HG03159 (cell line): ENCODE measurements around the gene ORM2.

Experiments
- ATAC-seq: cut with Tn5 transposase; IDR thresholded peaks from one replicate; pipeline ENCODE4 v1.9.1; 2021; ENCODE audit warnings: mild to moderate bottlenecking, moderate library complexity; ENCODE audit not compliant: unreplicated experiment

The ORM2 gene

DNA sequence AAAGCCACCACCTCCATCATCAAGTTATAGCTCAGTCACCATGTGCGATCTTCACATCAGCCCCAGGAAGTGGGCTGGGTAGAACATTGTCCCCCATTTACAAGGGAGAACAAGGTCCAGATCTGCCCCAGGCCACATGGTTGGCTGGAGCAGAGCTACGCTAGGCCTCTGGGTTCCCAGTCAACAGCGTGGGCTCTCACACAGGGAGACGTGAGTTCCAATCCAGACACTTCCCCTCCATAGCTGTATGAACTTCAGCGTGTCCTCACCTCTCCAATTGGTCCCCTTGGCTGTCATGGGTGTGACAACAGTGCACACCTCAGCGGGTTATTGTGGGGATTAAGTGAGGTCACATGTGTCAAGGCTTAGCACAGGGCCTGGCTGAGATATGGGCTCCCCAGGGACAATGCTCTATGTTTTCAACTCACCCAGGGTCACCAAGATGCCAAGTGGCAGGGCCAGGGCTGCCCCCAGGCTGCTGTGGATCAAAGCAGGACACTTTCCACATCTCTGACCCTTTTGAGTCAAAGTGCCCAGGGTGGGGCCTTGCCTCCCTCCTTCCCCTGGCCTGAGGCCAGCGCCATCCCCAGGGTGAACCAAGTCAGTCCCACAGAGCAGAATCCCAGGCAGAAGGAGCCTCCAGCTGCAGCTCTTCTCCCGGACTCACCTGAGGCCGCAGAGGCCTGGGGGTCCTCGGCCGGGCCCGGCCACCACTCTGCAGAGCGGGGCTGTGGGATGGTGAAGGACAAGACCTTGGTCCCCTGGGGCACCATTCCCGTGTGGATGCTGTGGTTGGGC lies 38.3 kb downstream of the ORM2 start:
- no peak for ATAC-seq

- ATAC-seq, result no peak
Observed at GRCh38 chr9:114369216-114370130, 39.8 kb downstream of the ORM2 start.

DNA sequence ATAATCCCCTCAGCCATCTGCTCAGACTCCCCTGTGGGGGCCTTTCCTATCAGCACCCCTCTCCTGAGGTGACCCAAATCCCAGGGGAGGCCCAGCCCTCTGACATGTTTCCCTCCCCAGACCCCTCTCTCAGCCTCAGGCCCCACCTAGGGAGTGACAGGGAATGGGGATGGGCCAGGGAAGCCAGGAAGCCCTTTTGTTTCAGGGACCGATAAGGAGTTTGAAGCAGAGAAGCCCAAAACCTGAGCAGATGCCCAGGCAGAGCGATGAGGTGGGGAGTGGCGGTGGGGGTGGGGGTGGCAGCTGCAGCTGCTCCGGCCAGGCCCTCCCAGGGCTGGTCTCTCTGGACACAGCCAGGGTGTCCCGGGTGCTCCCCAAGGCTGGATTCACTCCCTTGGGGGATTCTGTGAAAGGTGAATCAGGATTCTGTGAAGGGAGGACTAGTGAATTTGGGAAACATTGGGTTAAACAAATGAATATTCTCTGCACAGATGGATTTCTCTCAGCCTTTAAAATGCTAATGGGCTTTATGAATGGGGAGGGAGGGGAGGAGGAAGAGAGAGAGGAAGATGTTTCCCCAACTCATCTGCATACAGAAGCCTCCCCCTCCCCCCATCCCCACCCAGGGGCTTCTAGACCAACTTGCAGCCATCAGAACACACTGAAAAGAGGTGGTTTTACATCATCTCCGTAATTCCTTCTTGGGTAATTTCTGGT lies 40.7 kb downstream of the ORM2 start:
- ATAC-seq, result no peak

DNA sequence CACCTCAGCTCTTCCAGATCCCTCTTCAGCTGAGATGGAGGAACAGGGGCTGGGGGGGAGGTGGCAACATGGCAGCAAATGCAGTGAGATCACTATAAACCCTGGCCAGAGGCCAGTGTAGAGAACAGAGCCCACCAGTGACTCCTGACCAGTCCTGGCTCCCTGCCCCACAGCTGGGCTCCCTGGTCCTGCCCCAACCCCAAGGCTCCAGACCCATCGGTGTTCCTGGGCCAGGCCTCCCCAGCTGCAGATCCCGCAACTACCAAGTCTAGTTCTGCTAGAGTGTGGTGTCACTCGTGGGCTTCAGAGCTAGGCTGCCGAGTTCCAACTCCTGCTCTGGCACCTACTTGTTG lies 41.3 kb downstream of the ORM2 start:
- no peak for ATAC-seq

- no peak for ATAC-seq
Observed at GRCh38 chr9:114371343-114371944, 41.8 kb downstream of the ORM2 start.

DNA sequence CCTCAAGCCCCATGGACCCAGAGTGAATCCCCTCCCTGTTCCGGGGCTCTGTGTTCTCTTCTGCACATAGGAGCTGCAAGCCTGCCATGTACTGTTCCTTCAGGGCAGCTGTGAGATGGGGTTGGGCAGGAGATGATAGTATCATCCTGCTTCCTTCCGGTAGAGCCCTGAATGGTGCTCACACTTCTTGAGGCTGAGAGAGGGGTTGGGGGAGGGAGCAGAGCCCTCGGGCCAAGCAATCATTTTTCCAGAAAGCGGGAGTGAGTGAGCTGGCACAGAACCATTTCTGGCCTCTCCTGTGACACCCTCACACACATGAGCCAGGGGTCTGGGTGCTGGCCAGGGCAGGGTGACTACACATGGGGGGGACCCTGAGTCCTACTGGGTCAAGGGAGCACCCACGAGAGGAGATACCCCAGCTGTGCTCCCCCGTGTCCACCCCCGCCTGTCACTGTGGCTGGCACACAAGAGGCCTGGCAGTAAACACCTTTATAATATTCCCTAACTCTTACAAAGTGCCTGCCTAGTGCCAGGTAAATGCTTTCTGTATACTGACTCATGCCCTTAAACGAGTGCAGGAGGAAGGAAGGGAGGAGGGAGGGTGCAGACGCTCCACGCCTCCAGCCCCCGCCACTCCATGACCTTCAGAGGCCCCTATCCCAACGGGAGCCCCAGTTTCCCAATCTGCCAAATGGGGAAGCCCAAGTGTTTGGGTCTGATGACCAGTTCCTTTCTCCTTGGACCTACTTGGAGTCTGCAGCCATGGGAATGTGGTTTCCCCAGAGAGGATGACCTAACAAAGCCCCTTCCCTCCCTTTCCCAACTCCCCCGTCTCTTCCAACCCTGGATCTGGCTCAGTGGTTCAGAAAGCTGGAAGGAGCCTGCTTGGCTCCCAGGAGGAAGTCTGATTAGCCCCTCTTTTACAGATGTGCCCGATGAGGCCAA lies 42.6 kb downstream of the ORM2 start:
- ATAC-seq, result peak; percentile 26

DNA sequence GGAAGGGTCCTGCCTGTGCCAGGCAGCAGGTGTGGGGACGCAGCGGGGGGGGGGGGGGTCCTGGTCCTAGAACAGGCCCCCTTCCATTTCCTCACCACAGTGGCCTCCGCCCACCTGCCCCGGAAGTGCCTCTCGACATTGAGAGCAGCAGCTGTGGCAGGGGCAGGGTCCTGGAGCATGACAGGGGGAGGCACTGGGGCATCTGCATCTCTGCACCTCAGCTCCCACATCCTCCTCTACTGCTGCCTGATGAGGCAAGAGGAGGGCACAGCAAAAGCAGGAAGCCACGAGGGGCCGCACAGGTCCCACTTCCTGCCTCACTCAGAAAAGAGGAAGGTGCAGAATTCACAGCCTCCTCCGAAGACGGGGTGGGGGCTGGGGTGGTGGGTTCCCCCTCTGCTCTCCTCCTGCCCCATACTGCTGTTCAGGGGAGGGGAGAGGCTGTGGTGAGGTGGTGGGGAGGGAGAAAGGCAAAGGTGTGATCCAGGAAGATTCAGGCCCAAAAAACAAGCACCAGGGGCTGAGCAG lies 43.3 kb downstream of the ORM2 start:
- ATAC-seq, result peak; percentile 95

DNA sequence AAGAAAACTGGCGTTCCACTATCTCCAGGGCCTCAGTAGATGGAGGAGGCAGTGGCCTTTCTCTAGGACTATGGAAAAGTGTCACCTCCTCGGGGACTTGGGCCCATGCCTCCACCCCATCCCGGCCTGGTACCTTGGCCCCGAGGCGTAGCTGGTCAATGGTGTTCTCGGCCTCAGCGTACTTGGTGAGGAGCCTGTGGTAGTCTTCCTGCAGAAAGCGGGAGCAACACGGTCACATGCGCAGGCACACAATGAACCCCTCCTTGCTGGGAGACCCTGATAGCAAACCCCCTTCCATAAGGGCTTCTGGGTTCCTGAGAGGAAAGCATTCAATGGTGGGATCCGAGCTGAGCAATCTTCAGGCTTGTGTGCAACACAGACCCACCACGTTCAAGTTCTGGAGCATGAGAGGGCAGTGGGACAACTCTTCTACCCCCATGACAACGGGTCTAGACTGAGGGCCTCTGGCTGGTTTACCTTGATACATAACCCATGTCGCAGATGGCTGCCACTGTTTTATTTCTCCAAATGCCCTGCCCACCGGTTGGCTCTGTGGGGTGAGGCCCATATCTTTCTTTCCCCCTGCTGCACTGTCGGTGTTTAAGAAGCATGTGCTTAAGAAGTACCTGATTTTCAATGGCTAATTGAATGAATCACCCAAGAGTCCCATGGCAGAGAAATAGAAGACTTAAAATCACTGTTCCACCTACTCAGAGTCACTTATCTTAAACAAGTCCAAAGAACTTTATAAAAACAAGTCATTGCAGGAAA lies 44.5 kb downstream of the ORM2 start:
- ATAC-seq, result no peak

DNA sequence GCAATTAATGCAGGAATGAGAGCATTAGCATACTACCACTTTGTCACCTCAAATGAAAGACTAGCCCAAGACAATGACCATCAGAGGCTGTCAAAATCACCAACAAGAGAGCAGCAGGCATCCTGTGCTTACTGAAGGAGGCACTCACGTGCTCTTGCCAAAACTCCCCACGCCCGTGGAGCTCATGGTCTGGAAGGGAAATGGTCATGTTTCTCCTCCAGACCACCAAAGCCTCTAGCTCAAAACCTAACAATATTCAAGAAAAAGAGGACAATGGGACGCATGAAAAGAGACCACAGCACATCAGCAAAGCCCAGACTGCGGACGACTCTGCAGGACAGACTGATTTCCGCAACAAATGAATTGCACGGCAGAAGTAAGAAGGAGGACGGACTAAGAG lies 45.3 kb downstream of the ORM2 start:
- no peak for ATAC-seq

DNA sequence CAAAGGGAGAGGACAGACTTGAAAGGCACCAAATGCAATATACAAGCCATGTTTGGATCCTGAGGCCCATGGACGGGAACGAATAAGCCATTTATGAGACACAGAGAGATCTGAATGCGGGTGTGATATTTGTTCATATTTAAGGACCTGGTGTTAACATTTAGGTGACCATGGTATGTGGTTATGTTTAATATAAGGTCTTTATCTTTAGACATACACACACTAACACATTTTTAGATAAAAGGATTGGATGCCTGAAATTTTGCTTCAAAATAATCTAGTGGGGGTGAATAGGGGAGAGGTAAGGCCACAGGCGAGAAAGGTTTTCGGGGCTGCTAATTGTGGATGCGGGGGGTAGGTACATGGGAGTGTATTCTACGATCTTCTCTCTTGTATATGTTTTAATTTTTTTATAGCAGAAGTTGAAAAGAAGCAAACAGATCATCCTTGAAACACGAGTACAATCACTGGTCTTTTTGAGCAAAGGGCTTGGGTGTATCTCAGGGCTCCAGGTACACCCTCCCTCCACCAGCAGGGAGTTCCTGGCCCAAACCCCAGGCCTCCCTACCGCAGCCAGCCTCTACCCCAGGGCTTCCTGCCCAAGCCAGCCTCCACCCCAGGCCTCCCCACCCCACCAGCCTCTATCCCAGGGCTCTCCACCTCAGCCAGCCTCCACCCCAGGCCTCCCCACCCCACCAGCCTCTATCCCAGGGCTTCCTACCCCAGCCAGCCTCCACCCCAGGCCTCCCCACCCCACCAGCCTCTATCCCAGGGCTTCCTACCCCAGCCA lies 45.9 kb downstream of the ORM2 start:
- no peak for ATAC-seq

GRCh38 chr9:114376586-114377445 lies 47.1 kb downstream of the ORM2 start:
- ATAC-seq, result no peak

- ATAC-seq, result no peak
Observed at GRCh38 chr9:114378016-114378415, 48.3 kb downstream of the ORM2 start.

DNA sequence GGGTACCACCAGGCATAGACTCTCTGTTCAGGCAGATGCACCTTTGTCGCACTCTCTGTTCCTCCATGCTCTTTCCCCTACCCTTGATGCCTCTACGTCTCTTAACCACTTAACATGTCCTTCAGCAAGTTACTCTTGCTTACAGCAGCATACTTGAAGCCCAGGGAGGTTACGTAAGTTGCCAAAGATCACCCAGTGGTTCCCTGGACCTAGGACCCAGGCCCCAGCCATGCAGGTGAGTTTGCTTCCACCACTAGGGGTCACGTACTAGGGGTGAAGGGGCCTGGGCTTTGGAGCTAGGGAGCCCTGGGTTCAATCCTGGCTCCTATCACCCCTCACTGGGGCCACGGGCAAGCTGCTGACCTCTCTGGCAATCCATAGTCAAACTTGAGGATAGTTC lies 49.2 kb downstream of the ORM2 start:
- no peak for ATAC-seq
